ENCODE results near the gene ST3GAL4.
"Not testable (repeated sequence)": the region's sequence is repeated elsewhere in the genome, so short reads cannot be mapped to it uniquely, and the experiment has no call there.

ST3GAL4 gene

DNA sequence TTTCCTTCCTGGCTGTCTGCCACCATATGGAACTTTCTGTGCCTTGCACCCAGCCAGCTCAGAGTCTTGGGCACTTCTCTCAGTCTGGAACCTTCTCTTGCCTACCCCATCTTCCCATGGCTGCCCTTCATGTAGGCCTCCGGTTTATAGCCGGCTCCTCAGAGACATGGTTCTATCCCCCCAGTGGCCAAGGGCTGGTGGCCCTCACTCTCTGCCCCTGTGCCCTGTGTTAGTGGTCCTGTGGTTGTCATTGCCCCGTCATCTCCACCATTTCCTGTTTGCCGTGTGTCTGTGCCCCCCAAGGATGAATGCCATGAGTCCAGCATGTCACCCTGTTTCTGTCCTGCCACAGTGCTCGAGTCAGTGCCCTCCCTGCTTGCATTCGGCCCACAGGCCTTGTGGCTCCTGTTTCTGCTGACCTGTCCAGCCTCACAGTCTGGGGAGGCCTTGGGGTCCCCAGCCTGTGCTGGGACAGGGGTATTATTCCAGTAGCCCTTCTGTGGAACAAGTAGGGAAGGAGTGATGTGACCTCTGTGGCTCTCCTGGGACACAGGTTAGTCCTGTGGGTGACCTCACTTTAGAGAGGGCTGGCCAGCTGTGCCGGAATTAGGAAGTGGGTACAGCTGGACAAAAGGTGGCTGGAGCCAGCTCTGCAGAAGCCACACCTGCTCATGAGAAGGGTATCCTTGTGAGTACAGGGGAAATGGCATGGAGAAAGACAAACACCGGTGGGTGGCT lies 30.7 kb downstream of the ST3GAL4 start:
- TF ChIP-seq, protein P1, sequence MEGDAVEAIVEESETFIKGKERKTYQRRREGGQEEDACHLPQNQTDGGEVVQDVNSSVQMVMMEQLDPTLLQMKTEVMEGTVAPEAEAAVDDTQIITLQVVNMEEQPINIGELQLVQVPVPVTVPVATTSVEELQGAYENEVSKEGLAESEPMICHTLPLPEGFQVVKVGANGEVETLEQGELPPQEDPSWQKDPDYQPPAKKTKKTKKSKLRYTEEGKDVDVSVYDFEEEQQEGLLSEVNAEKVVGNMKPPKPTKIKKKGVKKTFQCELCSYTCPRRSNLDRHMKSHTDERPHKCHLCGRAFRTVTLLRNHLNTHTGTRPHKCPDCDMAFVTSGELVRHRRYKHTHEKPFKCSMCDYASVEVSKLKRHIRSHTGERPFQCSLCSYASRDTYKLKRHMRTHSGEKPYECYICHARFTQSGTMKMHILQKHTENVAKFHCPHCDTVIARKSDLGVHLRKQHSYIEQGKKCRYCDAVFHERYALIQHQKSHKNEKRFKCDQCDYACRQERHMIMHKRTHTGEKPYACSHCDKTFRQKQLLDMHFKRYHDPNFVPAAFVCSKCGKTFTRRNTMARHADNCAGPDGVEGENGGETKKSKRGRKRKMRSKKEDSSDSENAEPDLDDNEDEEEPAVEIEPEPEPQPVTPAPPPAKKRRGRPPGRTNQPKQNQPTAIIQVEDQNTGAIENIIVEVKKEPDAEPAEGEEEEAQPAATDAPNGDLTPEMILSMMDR (IDR thresholded peaks at IDR 0.05; ENCODE audit: control insufficient read depth, insufficient read depth, low read depth, low read length, missing control alignments): no peak
- no peak for DNase-seq (ENCODE audit: low read depth)
- no peak overlapping the region for H3K4me3 ChIP-seq (ENCODE audit: control insufficient read depth, low read depth, low read length)

DNA sequence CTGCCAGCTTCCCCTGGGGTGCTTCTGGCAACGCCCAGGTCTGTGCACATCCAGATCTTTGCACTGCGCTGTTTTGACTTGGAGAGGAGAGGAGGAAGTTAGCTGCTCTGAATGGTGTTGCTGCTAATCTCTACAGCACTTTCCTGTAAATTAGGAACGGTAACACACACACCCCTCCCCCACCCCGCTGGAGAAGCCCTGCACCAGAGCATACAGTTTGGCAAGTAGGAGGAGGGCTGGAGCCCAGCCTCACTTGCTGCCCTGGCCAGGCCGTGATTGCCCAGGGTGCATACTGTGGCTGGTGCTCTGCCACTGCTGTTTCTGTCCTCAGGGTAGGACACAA lies 31.2 kb downstream of the ST3GAL4 start:
- not testable (repeated sequence) for DNase-seq (ENCODE audit: low read depth); H3K4me3 ChIP-seq (ENCODE audit: control insufficient read depth, low read depth, low read length)

DNA sequence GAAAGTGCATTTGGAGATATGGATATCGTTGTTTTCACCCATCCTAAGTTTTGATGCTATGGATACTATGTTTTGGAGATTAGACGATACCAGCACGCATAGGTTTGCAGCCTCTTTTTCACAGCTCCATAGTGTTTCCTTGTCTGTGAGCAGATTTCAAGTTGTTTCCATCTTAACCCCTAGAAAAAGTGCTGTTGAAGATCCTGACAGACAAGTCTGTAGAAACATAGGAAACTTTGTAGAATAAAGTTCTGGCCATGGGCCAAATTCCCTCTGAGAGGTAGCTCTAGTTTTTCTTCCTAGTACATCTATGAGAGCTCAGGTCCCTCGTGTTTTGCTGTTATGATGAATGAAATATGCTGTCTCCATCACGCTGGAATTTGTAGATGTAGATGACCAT lies 32.4 kb downstream of the ST3GAL4 start:
- no peak for DNase-seq (ENCODE audit: low read depth)
- TF ChIP-seq, protein P1 (IDR thresholded peaks at IDR 0.05; ENCODE audit: control insufficient read depth, insufficient read depth, low read depth, low read length, missing control alignments): no peak
- H3K4me3 ChIP-seq (ENCODE audit: control insufficient read depth, low read depth, low read length): no peak overlapping the region

DNA sequence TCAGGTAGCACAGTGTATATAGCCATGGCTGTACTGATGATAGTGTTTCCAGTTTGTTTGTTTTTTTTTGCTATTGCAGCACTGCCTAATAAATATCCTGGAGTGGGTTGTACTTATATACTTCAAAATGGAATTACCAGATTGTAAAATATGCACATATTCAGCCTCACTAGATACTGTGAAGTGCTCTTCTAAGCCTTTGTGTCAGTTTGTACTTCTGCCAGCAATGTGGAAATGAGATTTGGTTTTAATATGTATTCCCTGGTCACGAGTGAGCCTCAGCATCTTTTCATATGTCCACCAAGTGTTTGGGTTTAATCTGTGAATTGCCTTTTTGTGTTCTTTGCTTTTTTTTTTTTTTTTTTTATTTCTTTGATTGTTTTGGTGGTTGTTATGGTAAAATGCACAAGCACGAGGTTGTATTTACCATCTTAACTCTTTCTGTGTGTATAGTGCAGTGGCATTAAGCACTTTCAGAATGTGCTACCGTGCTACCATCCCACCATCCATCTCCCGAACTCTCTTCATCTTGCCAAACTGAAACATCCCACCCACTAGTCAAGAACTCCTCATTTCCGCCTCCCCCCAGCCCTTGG lies 34.9 kb downstream of the ST3GAL4 start:
- no peak overlapping the region for H3K4me3 ChIP-seq (ENCODE audit: control insufficient read depth, low read depth, low read length)
- no peak for DNase-seq (ENCODE audit: low read depth)
- TF ChIP-seq, protein P1 (IDR thresholded peaks at IDR 0.05; ENCODE audit: control insufficient read depth, insufficient read depth, low read depth, low read length, missing control alignments): no peak

DNA sequence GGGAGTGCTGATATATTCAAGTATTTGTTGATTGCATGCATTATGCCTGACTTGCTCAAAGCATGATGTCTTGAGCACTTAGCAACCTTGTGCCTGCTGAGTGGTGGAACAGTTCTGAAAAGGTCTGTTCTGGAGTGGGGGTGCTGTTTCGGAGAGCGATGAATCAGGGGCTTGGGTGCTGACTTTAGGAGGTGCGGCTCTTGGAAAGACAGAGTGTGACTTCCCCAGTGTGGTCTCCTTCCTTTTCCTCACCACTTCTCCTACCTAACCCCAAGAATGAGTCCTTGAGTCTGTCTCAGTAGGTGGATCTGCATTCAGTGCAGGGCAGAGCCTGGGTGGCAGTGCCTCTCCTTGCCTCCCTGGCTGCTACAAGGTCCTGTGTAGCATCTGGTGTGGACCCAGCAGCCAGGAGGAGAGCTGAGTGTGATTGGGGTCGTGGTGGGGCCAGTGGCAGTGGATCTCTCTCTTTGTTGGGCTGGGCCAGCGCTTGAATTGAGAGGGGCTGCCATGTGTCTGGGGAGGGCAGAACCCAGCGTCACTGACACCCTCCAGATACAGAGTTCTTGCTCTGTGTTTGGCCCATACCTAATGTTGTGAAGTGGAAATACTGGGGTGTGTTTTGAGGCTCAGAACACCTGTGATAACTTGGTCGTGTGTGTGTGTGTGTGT lies 35.9 kb downstream of the ST3GAL4 start:
- no peak overlapping the region for H3K4me3 ChIP-seq (ENCODE audit: control insufficient read depth, low read depth, low read length)
- no peak for DNase-seq (ENCODE audit: low read depth)
- TF ChIP-seq, protein P1 (IDR thresholded peaks at IDR 0.05; ENCODE audit: control insufficient read depth, insufficient read depth, low read depth, low read length, missing control alignments): no peak

DNA sequence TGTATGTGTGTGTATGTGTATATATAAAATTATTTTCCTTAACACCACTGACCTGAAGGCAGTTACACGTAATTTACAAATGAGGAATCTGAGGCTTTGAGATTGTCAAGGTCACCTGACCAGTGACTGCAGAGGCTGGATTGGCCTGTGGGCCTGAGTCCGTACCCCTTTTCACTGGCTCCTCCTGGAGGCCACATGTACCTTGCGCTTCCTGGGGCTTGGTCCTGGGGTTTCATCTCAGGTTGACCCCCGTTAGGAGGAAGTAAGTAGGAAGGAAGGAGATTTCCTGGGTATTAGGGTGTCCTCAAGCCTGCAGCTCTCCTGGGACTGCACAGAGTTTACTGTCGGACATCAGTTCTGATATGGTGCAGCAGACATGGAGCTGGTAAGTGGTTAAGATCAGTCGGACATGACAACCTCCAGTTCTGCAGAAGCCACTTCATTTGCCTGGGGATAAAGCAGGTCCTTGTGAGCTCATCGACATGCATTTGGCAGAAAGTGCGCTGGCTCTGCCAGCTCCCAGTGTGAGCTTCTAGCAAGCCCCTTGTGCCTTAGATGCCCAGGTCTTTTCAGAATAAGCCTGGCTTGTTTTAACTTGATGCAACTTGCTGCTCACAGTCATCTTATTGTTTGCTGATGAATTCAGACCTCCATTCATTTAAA lies 36.6 kb downstream of the ST3GAL4 start:
- TF ChIP-seq, protein P1 (IDR thresholded peaks at IDR 0.05; ENCODE audit: control insufficient read depth, insufficient read depth, low read depth, low read length, missing control alignments): no peak
- H3K4me3 ChIP-seq (ENCODE audit: control insufficient read depth, low read depth, low read length): no peak overlapping the region
- DNase-seq (ENCODE audit: low read depth): no peak

DNA sequence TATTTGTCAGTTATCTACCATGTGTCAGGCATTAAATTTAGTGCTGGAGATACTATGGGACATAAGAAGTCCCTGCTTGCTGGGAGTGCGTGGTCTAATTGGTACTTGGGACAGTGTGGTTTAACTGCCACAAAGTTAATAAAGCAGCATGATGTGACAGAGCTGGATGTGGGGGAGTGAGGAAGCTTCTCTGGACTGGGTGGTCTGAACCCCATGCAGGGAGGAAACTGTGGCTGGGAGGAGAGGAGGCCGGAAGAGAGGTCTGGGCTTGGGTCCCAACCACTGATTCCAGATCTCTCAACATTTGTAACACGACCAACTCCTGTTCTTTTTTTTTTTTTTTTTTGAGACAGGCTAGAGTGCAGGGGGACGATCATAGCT lies 37.1 kb downstream of the ST3GAL4 start:
- DNase-seq (ENCODE audit: low read depth): no peak
- no peak overlapping the region for H3K4me3 ChIP-seq (ENCODE audit: control insufficient read depth, low read depth, low read length)
- TF ChIP-seq, protein P1 (IDR thresholded peaks at IDR 0.05; ENCODE audit: control insufficient read depth, insufficient read depth, low read depth, low read length, missing control alignments): no peak
